AG08396 (cell line): Measurements from ENCODE around the gene COQ10B.
"Not testable (repeated sequence)": the region's sequence is repeated elsewhere in the genome, so short reads cannot be mapped to it uniquely, and the experiment has no call there.

Experiments used
- DNase-seq: peaks from one replicate; pipeline ENCODE4 v3.0.0; 2012; ENCODE audit warnings: low spot score, mixed read lengths

The COQ10B gene

DNA sequence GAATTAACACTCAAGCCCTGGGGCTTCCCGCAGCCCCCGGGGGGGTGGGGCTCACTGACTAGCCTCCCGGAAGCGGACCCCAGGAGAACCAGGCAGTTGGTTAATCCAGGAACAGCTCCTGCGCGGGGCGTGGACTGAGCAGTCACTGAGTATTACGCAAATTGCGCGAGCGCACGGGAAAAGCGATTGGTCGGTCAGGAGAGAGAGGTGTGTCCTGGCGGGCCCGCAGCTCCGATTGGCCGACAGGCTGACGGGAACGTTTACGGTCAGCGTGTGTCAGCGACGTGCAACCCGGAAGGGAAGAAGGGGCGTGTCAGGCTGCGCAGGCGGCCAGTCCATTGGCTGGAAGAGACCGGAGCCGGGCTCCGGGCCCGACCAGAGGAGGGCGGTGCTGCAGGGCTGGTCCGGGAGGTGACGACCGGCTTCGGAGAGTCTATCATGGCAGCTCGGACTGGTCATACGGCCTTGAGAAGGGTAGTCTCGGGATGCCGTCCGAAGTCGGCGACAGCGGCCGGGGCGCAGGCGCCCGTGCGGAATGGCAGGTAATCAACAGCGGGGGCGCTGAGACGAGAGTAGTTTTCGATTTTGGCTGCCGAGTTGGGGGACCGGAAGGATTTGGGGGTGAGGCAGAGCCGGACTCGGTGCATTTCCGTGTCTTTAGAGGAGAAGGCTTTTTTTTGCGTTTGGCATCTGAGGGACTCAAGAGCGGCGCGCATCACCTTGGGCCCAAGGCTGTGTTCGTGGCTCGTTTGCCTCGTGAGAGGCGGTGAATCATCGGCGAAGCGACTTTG, at the start of gene COQ10B:
Gene COQ10B, plus strand, starts transcription at position 430 of the 791 bp plus-strand sequence. Its CDS starts 9 bp downstream, at position 439.
- DNase-seq = peak; percentile 97

DNA sequence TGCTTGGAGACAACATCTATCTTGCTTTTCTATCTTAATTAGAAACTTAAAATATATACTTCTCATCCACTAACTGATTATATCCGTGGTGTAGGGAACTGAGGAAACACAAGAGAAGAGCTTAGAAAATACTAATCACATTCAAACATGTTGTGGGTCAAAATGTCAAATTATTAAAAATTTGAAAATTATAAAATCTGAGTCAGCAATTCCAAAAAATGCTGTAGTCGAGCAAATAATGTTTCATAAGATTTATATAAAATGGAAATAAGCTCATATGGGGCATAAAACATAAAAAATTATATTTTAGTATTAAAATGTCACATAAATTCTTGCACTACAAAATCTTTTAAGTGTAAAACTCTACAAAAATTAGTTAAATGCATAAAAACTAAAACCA, 47.8 kb upstream of the COQ10B start:
- no peak for DNase-seq

DNA sequence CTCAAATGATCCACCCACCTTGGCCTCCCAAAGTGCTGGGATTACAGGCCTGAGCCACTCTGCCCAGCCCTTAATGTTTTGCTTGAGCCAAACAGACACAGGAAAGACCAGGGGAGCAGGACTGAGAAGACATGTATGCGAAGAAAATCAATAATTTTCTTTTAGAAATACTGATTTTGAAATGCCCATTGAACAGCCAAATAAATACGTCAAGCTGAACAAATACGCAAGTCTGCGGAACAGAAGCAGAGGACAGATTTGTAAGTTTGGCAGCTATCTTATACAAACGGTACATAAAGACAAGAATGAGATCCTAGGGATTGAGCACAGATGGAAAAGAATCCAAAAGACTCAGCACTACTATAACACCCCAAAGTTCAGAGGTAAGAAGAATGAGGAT, 39.3 kb upstream of the COQ10B start:
- DNase-seq = no peak

- no peak for DNase-seq
Measured at GRCh38 chr2:197414515-197414914, 38.8 kb upstream of the COQ10B start.

- DNase-seq = no peak
Measured at GRCh38 chr2:197416268-197416667, 37.1 kb upstream of the COQ10B start.

- DNase-seq = no peak
Measured at GRCh38 chr2:197419438-197419837, 33.9 kb upstream of the COQ10B start.

GRCh38 chr2:197423307-197423706, 30.0 kb upstream of the COQ10B start:
- no peak for DNase-seq

DNA sequence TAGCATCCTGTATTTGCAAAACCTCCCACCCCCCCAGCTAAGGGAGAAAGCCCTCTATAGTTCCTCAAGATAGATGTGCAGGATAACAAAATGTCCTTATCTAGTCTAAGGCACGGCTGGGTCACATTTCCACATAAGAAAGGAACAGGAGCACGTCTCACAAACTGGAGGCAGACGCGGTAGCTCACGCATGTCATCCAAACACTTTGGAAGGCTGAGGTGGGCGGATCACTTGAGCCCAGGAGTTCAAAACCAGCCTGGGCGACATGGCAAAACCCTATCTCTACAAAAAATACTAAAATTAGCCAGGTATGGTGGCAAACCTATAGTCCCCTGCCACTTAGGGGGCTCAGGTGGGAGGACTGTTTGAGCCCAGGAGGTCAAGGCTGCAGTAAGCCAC, 27.8 kb upstream of the COQ10B start:
- no peak for DNase-seq

GRCh38 chr2:197426723-197427603, 26.4 kb upstream of the COQ10B start:
- no peak for DNase-seq

GRCh38 chr2:197427986-197428385, 25.4 kb upstream of the COQ10B start:
- no peak for DNase-seq

GRCh38 chr2:197431858-197432257, 21.5 kb upstream of the COQ10B start:
- no peak for DNase-seq

GRCh38 chr2:197432527-197432926, 20.8 kb upstream of the COQ10B start:
- not testable (repeated sequence) for DNase-seq

GRCh38 chr2:197433780-197434438, 19.4 kb upstream of the COQ10B start:
- DNase-seq = no peak

GRCh38 chr2:197434541-197435513, 18.5 kb upstream of the COQ10B start, which contains the start of gene SF3B1:
TSS of gene SF3B1 (minus strand) at chr2:197435028. CDS start at chr2:197434999, 29 bp downstream.
- DNase-seq = peak; percentile 95

DNA sequence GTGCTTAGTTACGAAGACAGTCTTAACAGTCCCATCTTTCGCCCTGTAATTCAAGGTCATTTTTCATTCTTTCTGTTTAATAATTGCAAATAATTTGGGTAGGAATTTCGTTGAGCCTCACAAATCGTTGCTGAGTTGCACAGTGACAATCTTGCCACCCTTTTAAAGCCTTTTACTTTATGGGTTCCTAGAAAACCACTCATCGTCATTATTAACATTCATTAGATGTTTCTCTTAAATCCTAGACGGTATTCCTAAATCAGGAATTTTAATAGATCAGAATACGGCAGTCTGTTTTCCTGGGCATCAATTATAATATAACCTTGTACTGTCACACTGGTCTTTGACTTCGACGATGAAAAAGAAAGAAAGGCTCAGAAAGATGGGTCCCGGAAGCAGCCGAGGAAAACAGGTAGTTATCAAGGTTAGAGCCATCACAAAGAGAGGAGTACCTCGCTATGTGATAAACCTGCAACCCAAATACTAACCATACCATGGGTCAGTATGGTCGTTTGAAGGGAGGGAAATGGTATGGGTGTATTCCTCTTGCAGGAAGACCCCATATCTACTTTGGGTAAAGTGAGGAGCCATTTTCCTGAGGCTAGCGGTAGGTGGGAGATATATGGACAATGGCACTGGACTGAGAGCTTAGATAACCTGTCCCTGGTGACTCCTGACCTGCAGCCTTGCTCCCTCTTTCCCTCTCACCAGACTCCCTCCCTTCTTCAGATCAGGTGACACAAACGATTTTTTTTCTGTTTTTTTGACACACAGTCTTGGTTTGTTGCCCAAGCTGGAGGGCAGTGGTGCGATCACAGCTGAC, 17.5 kb upstream of the COQ10B start:
- DNase-seq = no peak

GRCh38 chr2:197437380-197437779, 16.0 kb upstream of the COQ10B start:
- no peak for DNase-seq

GRCh38 chr2:197442857-197443256, 10.5 kb upstream of the COQ10B start:
- DNase-seq = no peak

GRCh38 chr2:197445746-197446145, 7.6 kb upstream of the COQ10B start:
- no peak for DNase-seq

- DNase-seq = no peak
Measured at GRCh38 chr2:197446844-197447243, 6.5 kb upstream of the COQ10B start.

- DNase-seq = no peak
Measured at GRCh38 chr2:197450465-197450864, 2.9 kb upstream of the COQ10B start.
